Measurements from ENCODE around the gene GEMIN4. TPM values are rescaled to one million over a fixed set of nuclear protein-coding genes. Genes with fewer than 3 reads are reported as not detected.

GEMIN4 gene
- total RNA-seq = 10 to 100 TPM; 12.9 to 31.9 TPM

DNA sequence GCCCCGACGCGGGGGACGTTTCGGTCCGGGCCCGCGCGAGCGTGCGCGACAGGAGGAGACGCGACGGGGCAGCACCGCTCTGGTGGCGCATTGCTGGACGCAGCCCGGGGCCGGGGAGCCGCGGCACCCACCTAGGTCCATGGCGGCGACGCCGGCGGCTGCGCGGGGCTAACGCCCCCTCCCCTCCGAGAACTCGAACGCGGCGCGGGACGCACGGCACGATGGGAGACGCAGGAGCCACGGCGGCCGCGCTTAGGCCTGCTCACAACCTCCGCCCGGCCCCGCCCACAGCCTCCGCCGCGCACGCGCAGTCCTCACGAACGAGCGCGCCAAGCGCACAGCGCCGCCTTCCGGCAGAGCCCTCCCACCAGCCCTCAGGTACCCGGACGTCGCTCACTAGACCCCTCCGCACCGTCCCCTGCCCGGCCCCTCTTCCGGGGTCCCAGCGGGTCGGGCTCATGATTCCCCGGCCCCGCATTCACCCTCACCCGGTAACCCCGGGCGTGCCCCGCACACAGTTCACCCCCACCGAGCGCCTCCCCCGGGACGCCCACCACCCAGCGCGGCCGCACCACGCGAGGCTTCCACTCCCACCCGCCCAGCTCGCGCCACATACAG is at the start of gene GEMIN4:
GEMIN4 (minus strand) TSS at position 263 of the 618 bp plus-strand sequence; CDS start at position 141, 122 bp downstream.
- DNase-seq = peak; percentile 94
- intact Hi-C loops (cut with DNase I) = no loop called here
- H3K4me3 ChIP-seq = peak within 1 kb of the TSS; percentile 99

DNA sequence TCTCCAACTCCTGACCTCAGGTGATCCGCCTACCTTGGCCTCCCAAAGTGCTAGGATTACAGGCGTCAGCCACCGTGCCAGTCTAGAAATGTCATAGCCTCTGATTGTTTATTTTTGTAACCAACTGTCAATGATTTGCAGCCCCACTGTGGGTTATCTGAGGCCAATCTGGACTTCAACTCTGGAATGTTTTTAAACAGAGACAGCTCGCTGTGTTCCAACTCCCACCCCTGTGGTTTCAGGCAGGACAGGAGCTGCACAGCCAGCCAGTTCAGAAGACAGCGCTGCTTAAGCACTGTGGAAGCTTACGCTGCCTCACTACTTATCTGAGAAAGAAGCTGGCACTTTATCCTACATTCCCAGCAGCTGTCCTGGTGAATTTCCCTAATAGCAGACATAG is 49.6 kb upstream of the GEMIN4 start:
- no peak for DNase-seq
- Histone ChIP-seq H3K9me3 (no peaks in the 10 kb centered on the region), H3K4me3 (no peak overlapping the region), H3K27ac (no peak overlapping the region), H3K27me3 (no peaks in the 10 kb centered on the region), H3K9ac (ENCODE audit: low read depth in 2 of 2, low read length in 2 of 2) (no peak overlapping the region), H3K4me1 (no peaks in the 10 kb centered on the region), H3K36me3 (no peaks in the 10 kb centered on the region)
- TF ChIP-seq, protein P1, sequence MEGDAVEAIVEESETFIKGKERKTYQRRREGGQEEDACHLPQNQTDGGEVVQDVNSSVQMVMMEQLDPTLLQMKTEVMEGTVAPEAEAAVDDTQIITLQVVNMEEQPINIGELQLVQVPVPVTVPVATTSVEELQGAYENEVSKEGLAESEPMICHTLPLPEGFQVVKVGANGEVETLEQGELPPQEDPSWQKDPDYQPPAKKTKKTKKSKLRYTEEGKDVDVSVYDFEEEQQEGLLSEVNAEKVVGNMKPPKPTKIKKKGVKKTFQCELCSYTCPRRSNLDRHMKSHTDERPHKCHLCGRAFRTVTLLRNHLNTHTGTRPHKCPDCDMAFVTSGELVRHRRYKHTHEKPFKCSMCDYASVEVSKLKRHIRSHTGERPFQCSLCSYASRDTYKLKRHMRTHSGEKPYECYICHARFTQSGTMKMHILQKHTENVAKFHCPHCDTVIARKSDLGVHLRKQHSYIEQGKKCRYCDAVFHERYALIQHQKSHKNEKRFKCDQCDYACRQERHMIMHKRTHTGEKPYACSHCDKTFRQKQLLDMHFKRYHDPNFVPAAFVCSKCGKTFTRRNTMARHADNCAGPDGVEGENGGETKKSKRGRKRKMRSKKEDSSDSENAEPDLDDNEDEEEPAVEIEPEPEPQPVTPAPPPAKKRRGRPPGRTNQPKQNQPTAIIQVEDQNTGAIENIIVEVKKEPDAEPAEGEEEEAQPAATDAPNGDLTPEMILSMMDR (IDR thresholded peaks at IDR 0.05) = no peak
- intact Hi-C loops (cut with DNase I) = no loop called here

More for the DNA sequence above, at the start of gene GEMIN4:
- Histone ChIP-seq H3K9me3 (no peaks in the 10 kb centered on the region), H3K27ac (peak within 1 kb of the TSS; percentile 49), H3K9ac (ENCODE audit: low read depth in 2 of 2, low read length in 2 of 2) (peak within 1 kb of the TSS; percentile 63 to 72), H3K27me3 (no peaks in the 10 kb centered on the region), H3K36me3 (peaks cover 2% of the 10 kb centered on the region), H3K4me1 (no peaks in the 10 kb centered on the region)
- TF ChIP-seq, protein P1 (IDR thresholded peaks at IDR 0.05) = peak; percentile 92

DNA sequence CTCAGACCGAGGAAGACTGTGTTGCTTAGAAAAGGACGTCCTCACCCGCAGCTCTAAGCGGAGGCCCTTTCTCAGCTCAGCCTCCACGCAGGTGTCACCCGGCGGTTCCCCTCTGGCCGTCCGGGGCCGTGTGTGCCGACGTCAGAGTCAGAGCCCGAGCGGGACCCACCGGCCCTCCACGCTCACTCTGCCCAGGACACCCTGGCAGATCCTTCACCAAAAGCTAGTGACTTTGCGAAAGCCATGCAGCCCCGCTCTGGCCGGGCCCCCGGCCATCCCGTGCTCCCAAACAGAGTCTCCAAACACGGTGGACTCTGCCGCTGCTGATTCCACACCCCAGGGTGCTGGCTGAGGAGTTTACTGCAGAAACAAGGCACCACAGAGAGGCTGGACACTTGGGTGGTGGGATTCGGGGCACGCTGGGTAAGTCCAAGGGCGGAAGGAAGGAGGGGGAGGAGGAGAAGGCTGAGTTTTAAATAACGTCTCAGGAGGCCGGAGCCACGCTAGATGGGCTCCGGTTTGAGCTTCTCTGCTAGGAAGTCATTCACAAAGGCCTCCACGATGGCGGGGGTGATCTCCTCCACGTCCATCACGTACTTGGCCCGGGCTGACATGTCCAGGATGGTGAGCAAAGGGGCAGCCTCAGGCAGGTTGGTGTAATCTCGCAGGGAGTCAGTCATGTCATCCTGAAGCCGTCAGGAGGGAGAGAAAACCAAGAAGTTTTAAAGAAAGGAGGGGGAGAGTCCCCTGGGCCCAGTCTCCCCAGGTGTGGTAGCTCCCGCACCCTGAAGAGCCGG is 48.6 kb upstream of the GEMIN4 start:
- no peaks in the 10 kb centered on the region for H3K27me3 ChIP-seq
- DNase-seq = no peak
- no peak overlapping the region for H3K27ac ChIP-seq
- no peak overlapping the region for H3K9ac ChIP-seq (ENCODE audit: low read depth in 2 of 2, low read length in 2 of 2)
- H3K36me3 ChIP-seq = no peaks in the 10 kb centered on the region
- H3K9me3 ChIP-seq = no peaks in the 10 kb centered on the region
- intact Hi-C loops (cut with DNase I) = no loop called here
- TF ChIP-seq, protein P1 (IDR thresholded peaks at IDR 0.05) = no peak
- H3K4me3 ChIP-seq = no peak overlapping the region
- H3K4me1 ChIP-seq = no peaks in the 10 kb centered on the region

DNA sequence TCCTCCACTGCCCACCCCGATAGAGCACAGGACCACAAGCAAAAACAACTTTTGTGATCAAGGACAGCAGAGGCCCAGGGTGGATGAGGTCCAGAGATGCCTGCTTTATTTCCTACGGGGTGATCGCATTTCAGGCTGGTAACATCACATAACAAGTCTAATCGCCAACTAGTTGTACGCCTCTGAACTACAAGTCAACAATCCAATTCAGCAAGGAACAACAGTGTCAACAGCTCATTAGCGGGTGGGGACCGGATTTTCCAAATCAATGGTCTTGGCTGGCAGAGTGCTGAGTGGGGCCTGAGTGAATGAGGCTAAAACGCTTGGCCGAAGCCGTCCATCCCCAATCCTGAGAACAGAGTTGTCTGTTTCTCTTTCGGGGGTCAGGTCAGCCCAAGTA is 47.2 kb upstream of the GEMIN4 start:
- H3K4me1 ChIP-seq = no peaks in the 10 kb centered on the region
- TF ChIP-seq, protein P1 (IDR thresholded peaks at IDR 0.05) = no peak
- intact Hi-C loops (cut with DNase I) = no loop called here
- no peak overlapping the region for H3K9ac ChIP-seq (ENCODE audit: low read depth in 2 of 2, low read length in 2 of 2)
- DNase-seq = no peak
- H3K4me3 ChIP-seq = no peak overlapping the region
- no peaks in the 10 kb centered on the region for H3K27me3 ChIP-seq
- H3K36me3 ChIP-seq = no peaks in the 10 kb centered on the region
- H3K27ac ChIP-seq = no peak overlapping the region
- H3K9me3 ChIP-seq = no peaks in the 10 kb centered on the region

DNA sequence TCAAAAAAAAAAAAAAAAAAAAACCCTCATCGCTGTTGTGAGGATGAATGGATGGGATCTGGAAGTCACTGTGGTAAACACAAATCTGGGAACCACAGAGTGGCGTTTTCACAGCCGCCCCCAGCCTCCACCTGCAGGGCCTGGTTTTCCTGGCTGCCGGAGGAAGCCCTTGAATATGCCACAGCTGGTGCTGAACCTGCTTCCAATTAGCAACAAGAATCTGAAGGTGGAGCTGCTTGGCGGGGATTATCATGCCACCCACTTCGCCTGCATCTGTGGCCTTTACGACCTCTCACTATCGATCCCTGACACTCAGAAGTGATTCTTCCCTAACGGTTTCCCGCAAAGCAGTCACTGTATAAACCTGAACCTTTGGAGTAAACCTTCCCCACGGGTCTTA is 46.2 kb upstream of the GEMIN4 start:
- no peak for DNase-seq
- intact Hi-C loops (cut with DNase I) = no loop called here
- Histone ChIP-seq H3K9ac (ENCODE audit: low read depth in 2 of 2, low read length in 2 of 2) (no peak overlapping the region), H3K36me3 (no peaks in the 10 kb centered on the region), H3K4me1 (no peaks in the 10 kb centered on the region), H3K27ac (no peak overlapping the region), H3K9me3 (no peaks in the 10 kb centered on the region), H3K4me3 (no peak overlapping the region), H3K27me3 (no peaks in the 10 kb centered on the region)
- TF ChIP-seq, protein P1 (IDR thresholded peaks at IDR 0.05) = no peak

Measured in colonic mucosa (tissue), 4 donors.